HepG2 (cell line): ENCODE data around the gene SNAI3. TPM values are rescaled to one million over a fixed set of nuclear protein-coding genes. Genes with fewer than 3 reads are reported as not detected.
A peak's percentile ranks its signal among the peaks of the same experiment; 100 is the strongest.

Experiments
- AGO2 ChIP-seq: fragments of 200-400 bp; formaldehyde crosslinking; optimal IDR thresholded peaks from 2 replicates; pipeline ENCODE3; 2017; ENCODE audit warnings: mild to moderate bottlenecking, low read depth, low read length, moderate library complexity
- ATF2 ChIP-seq: sonication (generic); formaldehyde crosslinking; IDR thresholded peaks from 2 replicates; pipeline ENCODE4 v1.4.0; 2020; ENCODE audit warnings: missing genetic modification reagents
- HOXA3 ChIP-seq: sonication (generic); formaldehyde crosslinking; IDR thresholded peaks from 2 replicates; pipeline ENCODE4 v1.5.0; 2020; ENCODE audit warnings: missing genetic modification reagents
- IRF1 ChIP-seq: sonication (generic); formaldehyde crosslinking; IDR thresholded peaks from 2 replicates; pipeline ENCODE4 v1.4.0; 2020; ENCODE audit warnings: low read depth, mild to moderate bottlenecking, missing genetic modification reagents
- KLF12 ChIP-seq: sonication (generic); formaldehyde crosslinking; IDR thresholded peaks from 2 replicates; pipeline ENCODE4 v1.4.0; 2020; ENCODE audit warnings: missing genetic modification reagents, borderline replicate concordance
- SALL1 ChIP-seq: sonication (generic); formaldehyde crosslinking; IDR thresholded peaks from 2 replicates; pipeline ENCODE4 v1.8.0; 2022; ENCODE audit warnings: mild to moderate bottlenecking, missing genetic modification reagents
- SAP130 ChIP-seq: IDR thresholded peaks from 2 replicates; pipeline ENCODE4 v1.6.1; 2016; ENCODE audit warnings: low read depth
- TFDP2 ChIP-seq: sonication (generic); formaldehyde crosslinking; IDR thresholded peaks from 2 replicates; pipeline ENCODE4 v1.4.0; 2020; ENCODE audit warnings: missing genetic modification reagents
- TMF1 ChIP-seq: sonication (generic); formaldehyde crosslinking; IDR thresholded peaks from 2 replicates; pipeline ENCODE4 v1.8.1; 2022; ENCODE audit warnings: low read depth, missing genetic modification reagents
- ZBTB2 ChIP-seq: sonication (generic); formaldehyde crosslinking; IDR thresholded peaks from 2 replicates; pipeline ENCODE4 v1.8.0; 2022; ENCODE audit warnings: low read depth, missing genetic modification reagents
- ZBTB49 ChIP-seq: sonication (generic); formaldehyde crosslinking; IDR thresholded peaks from 2 replicates; pipeline ENCODE4 v1.4.0; 2020; ENCODE audit warnings: missing genetic modification reagents, borderline replicate concordance
- ZBTB7A ChIP-seq: sonication (generic); formaldehyde crosslinking; IDR thresholded peaks from 2 replicates; pipeline ENCODE4 v1.8.0; 2022; ENCODE audit warnings: mild to moderate bottlenecking, missing genetic modification reagents
- ZMAT5 ChIP-seq: sonication (generic); formaldehyde crosslinking; IDR thresholded peaks from 2 replicates; pipeline ENCODE4 v1.5.0; 2020; ENCODE audit warnings: mild to moderate bottlenecking, low read depth, missing genetic modification reagents, borderline replicate concordance
- ZNF567 ChIP-seq: sonication (generic); formaldehyde crosslinking; IDR thresholded peaks from 2 replicates; pipeline ENCODE4 v1.8.1; 2023; ENCODE audit warnings: mild to moderate bottlenecking, missing genetic modification reagents, borderline replicate concordance
- ZNF570 ChIP-seq: sonication (generic); formaldehyde crosslinking; IDR thresholded peaks from 2 replicates; pipeline ENCODE4 v1.4.0; 2020; ENCODE audit warnings: mild to moderate bottlenecking, missing genetic modification reagents, borderline replicate concordance
- ZNF605 ChIP-seq: sonication (generic); formaldehyde crosslinking; IDR thresholded peaks from 2 replicates; pipeline ENCODE4 v1.8.0; 2022; ENCODE audit warnings: mild to moderate bottlenecking, missing genetic modification reagents
- polyA plus RNA-seq, 8 experiments: library from polyadenylated mRNA; depleted of rRNA in 3 of 8; stranded (reverse) in 7 of 8; unstranded in 1 of 8; fragments of >200 nt; fragmentation: Illumina TruSeq in 4 of 8; extraction: Trizol in 4 of 8; gene quantifications; 2 replicates each; pipeline versions ENCODE4 v1.2.1 to v1.2.3, GENCODE V29; 2011 to 2016; ENCODE audit warnings: low read depth in 4 of 8, missing spikeins in 1 of 8, mixed read lengths in 1 of 8; ENCODE audit not compliant: insufficient read depth in 1 of 8
- total RNA-seq, 5 experiments: library from RNA; depleted of rRNA; stranded (reverse); fragments of >200 nt; fragmentation: Illumina TruSeq; extraction: Trizol; gene quantifications; 2 replicates each; pipeline ENCODE4 v1.2.3, GENCODE V29; 2016; ENCODE audit warnings: low read depth in 1 of 5

The SNAI3 gene
- total and polyA plus RNA-seq, 2 of the 13 experiments (the other 11 are each of a cell fraction or from before 2014, with no cell fraction given), result 0.09 to 0.18 TPM

GRCh38 chr16:88686439-88687253 is at the start of gene SNAI3 (continued):
- 0 out of 2 replicates have a peak, but pooled peaks have one; percentile 17 for TF ChIP-seq ZBTB2 (CRISPR knock-in tag)
- TF ChIP-seq ATF2, result peak; percentile 49; the same call in 1 of the 2 replicates
- TF ChIP-seq ZNF567 (CRISPR knock-in tag), result 0 out of 2 replicates have a peak, but pooled peaks have one; percentile 67
- TF ChIP-seq TFDP2, result peak; percentile 60; the same call in 1 of the 2 replicates
- no peak for TF ChIP-seq AGO2
- peak; percentile 54; the same call in 1 of the 2 replicates for TF ChIP-seq ZBTB7A (CRISPR knock-in tag)
- TF ChIP-seq ZMAT5 (CRISPR knock-in tag), result no peak
- TF ChIP-seq IRF1 (CRISPR knock-in tag), result 0 out of 2 replicates have a peak, but pooled peaks have one; percentile 33
- TF ChIP-seq SALL1 (CRISPR knock-in tag), result peak; percentile 53
- no peak; the same call in 1 of the 2 replicates for TF ChIP-seq TMF1
- TF ChIP-seq ZNF570, result no peak
- 0 out of 2 replicates have a peak, but pooled peaks have one; percentile 65 for TF ChIP-seq ZNF605
- TF ChIP-seq HOXA3 (CRISPR knock-in tag), result peak; percentile 74
- TF ChIP-seq KLF12 (CRISPR knock-in tag), result 0 out of 2 replicates have a peak, but pooled peaks have one; percentile 60
- TF ChIP-seq SAP130 (CRISPR knock-in tag), result peak; percentile 64
- TF ChIP-seq ZBTB49 (CRISPR knock-in tag), result 0 out of 2 replicates have a peak, but pooled peaks have one; percentile 51
